ENCODE results near the gene LRP6.
"Not testable (repeated sequence)": the region's sequence is repeated elsewhere in the genome, so short reads cannot be mapped to it uniquely, and the experiment has no call there.

The LRP6 gene

DNA sequence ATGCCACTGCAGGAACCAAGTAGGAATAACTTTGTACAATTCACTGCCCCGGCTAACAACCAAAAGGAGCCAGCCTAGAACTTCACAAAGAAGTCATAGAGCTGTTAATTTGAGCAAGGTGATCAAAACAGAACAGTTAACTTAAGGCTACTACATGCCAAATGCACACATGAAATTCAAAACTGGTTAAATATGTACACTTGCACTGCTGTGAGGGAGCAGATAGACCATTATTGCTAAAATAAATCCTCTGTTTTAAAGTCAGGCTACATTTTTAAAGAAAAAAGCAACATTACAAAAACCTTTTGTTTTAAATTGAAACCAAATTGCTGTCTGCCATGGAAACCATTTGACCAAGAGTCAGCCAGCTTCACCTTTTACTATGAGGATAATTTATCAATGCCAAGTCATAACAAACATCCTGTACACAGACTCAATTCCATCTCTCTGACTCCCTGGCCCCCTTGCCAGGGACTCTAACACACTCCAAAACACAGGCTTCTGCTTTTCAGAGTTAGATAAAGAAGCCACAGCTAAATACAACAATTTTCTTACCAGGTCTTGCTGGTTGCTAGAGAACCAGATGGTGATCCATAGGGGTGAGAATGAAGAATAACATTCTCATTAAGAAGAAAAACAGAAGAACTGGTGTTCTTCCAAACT, 84.0 kb downstream of the LRP6 start:
- H3K27me3 Mint-ChIP-seq: no peaks in the 10 kb centered on the region
- H3K9me3 Mint-ChIP-seq: no peaks in the 10 kb centered on the region
- H3K4me1 Mint-ChIP-seq: no peaks in the 10 kb centered on the region
- no peak overlapping the region for H3K4me3 Mint-ChIP-seq
- H3K27ac Mint-ChIP-seq: no peak overlapping the region
- H3K36me3 Mint-ChIP-seq: peaks cover 17% of the 10 kb centered on the region

GRCh38 chr12:12181511-12181910, 85.3 kb downstream of the LRP6 start:
- Mint-ChIP-seq H3K27me3 (no peaks in the 10 kb centered on the region), H3K9me3 (no peaks in the 10 kb centered on the region), H3K27ac (no peak overlapping the region), H3K4me3 (no peak overlapping the region), H3K4me1 (no peaks in the 10 kb centered on the region), H3K36me3 (peaks cover 14% of the 10 kb centered on the region)

DNA sequence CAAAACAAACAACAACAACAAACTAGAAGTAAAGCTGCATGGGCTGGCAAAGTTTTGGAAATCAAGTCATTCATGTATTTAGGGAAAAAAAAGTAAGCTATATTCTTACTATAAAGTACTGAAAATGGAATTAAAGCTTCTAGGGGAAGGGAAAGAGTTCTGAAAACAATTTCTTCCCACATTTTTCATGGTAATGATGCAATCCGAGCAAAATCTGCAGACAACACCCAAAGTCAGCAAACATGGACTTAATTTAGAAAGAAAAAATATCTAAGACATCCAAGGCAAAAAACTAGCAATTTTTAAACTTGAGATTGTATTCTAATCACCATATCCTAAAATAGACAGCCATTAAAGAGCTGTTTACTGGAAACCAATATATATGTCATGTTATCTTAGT, 86.3 kb downstream of the LRP6 start:
- H3K4me1 Mint-ChIP-seq: no peaks in the 10 kb centered on the region
- no peak overlapping the region for H3K27ac Mint-ChIP-seq
- H3K9me3 Mint-ChIP-seq: no peaks in the 10 kb centered on the region
- H3K4me3 Mint-ChIP-seq: no peak overlapping the region
- peaks cover 16% of the 10 kb centered on the region for H3K36me3 Mint-ChIP-seq
- no peaks in the 10 kb centered on the region for H3K27me3 Mint-ChIP-seq

DNA sequence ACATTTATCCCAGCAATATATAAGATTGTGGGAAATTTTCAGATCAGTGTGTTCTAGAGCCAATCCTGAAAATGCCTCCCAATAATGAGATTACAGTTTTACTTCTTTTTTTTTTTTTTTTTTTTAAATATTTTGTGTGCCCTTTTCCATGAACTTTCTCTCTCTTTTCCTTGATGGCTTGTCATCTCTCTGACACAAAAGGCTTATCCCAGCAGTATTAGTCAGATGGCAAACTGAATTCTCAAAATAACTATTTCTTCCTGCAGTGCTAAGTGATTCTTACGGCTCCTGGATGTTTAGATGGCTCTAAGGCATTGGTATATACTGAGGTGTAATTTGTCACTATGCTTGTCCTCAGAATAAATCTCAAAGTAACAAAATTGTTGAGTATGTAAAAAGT, 86.7 kb downstream of the LRP6 start:
- H3K27me3 Mint-ChIP-seq: no peaks in the 10 kb centered on the region
- no peak overlapping the region for H3K4me3 Mint-ChIP-seq
- no peaks in the 10 kb centered on the region for H3K9me3 Mint-ChIP-seq
- no peak overlapping the region for H3K27ac Mint-ChIP-seq
- H3K4me1 Mint-ChIP-seq: no peaks in the 10 kb centered on the region
- peaks cover 16% of the 10 kb centered on the region for H3K36me3 Mint-ChIP-seq

- Mint-ChIP-seq H3K4me1 (no peaks in the 10 kb centered on the region), H3K36me3 (peaks cover 11% of the 10 kb centered on the region), H3K4me3 (no peak overlapping the region), H3K9me3 (no peaks in the 10 kb centered on the region), H3K27ac (no peak overlapping the region), H3K27me3 (no peaks in the 10 kb centered on the region)
Observed at GRCh38 chr12:12178559-12178958, 88.3 kb downstream of the LRP6 start.

DNA sequence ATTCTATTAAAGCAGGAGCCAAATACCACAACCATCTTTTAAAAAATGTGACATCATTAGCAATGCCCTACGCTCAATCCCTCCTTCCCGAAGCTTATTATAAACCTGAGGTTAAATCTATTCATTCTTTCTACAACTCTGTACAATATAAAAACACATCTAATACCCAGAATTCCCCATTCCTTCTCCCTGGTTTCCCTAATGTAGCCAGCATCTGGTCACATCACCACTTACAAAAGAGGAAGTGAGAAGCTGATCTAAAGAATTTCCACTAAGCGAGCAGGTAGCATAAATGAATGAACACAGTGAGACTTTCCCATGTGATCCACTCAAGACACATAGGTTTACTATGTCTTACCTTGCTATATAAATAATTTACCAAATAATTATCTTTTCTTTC, 90.4 kb downstream of the LRP6 start:
- Mint-ChIP-seq H3K27me3 (no peaks in the 10 kb centered on the region), H3K9me3 (no peaks in the 10 kb centered on the region), H3K36me3 (peaks cover 11% of the 10 kb centered on the region), H3K4me3 (no peak overlapping the region), H3K27ac (no peak overlapping the region), H3K4me1 (peaks cover 8% of the 10 kb centered on the region)

DNA sequence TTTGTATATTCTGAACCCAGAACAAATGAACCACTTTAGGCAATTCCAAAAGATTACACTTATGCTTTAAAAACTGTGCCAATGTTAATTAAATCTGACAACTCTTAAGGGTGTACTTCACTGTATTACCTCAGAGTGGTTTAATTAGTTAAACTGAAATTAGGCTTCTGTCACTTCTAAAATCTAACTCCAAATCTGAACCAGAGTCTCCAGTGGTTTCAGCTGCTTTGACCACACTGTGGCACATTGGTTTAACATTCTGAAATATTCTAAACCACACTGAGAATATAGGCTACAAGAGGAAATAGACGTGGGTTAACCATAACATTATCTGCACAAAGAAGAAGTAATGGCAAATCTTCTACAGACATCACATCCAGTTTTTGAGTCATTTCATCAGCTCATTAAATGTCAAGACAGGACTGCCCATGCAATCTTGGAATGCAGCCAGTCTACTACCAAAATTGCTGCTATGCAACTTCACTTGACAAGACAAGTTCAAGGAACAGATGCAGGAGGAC, 94.8 kb downstream of the LRP6 start:
- no peaks in the 10 kb centered on the region for H3K27me3 Mint-ChIP-seq
- no peak overlapping the region for H3K4me3 Mint-ChIP-seq
- peaks cover 2% of the 10 kb centered on the region for H3K36me3 Mint-ChIP-seq
- H3K27ac Mint-ChIP-seq: no peak overlapping the region
- peaks cover 8% of the 10 kb centered on the region for H3K4me1 Mint-ChIP-seq
- H3K9me3 Mint-ChIP-seq: no peaks in the 10 kb centered on the region

GRCh38 chr12:12167847-12168246, 99.0 kb downstream of the LRP6 start:
- Mint-ChIP-seq H3K27me3 (no peaks in the 10 kb centered on the region), H3K36me3 (peaks cover 1% of the 10 kb centered on the region), H3K4me1 (peaks cover 8% of the 10 kb centered on the region), H3K4me3 (no peak overlapping the region), H3K27ac (no peak overlapping the region), H3K9me3 (no peaks in the 10 kb centered on the region)

DNA sequence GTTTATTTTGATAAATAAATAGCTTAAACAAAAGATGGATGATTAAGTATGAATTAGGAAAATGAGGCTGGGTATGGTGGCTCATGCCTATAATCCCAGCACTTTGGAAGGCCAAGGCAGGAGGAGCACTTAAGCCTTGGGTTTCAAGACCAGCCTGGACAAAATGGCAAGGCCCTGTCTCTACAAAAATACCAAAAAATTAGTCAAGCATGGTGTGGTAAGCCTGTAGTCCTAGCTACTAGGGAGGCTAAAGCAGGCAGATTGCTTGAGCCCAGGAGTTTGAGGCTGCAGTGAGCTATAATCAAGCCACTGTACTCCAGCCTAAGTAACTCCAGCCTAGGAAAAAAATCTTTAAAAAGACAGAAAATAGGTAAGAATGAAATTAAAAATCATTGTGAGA, 100.1 kb downstream of the LRP6 start:
- no peaks in the 10 kb centered on the region for H3K4me1 Mint-ChIP-seq
- no peak overlapping the region for H3K27ac Mint-ChIP-seq
- H3K36me3 Mint-ChIP-seq: peaks cover 6% of the 10 kb centered on the region
- no peaks in the 10 kb centered on the region for H3K9me3 Mint-ChIP-seq
- no peak overlapping the region for H3K4me3 Mint-ChIP-seq
- no peaks in the 10 kb centered on the region for H3K27me3 Mint-ChIP-seq

DNA sequence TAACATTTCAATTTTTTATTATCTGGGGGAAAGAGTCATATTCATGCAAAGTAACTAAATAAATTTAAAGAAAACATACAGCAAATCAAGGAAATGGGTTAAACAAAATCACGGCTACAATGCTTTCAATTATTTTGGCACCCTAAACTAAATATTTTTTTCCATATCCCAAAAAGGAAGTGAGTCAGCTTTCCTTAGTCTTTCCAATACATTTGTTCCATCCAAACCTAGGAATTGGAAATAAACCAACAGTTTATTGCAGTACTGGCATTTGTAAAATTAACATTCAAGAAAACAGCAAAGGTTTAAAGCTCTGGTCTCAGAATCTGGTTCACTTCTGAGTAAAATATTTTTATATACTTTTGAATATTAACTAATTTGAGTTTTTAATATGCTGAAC, 106.9 kb downstream of the LRP6 start:
- H3K27ac Mint-ChIP-seq: no peak overlapping the region
- peaks cover 12% of the 10 kb centered on the region for H3K36me3 Mint-ChIP-seq
- no peaks in the 10 kb centered on the region for H3K4me1 Mint-ChIP-seq
- no peak overlapping the region for H3K4me3 Mint-ChIP-seq
- no peaks in the 10 kb centered on the region for H3K27me3 Mint-ChIP-seq
- no peaks in the 10 kb centered on the region for H3K9me3 Mint-ChIP-seq

DNA sequence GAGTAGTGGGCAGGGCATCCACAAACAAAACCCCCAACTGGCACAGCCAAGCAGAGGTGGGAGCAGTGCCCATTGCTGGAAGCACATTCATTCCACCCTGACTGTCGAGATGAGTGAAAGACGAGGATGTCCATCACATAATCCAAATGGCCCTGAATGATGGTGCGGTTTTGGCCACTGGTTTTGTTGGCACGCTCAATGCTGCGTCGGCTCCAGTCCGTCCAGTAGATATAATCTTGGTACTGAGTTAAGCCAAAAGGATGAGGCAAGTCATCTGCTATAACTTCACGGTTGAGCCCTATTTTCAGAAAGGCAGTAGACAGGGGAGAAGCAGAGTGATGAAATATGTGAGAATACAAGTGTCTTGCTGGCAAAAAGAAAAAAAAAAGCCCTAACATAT, 108.0 kb downstream of the LRP6 start:
- Mint-ChIP-seq H3K4me1 (no peaks in the 10 kb centered on the region), H3K9me3 (no peaks in the 10 kb centered on the region), H3K4me3 (no peak overlapping the region), H3K36me3 (peaks cover 12% of the 10 kb centered on the region), H3K27me3 (no peaks in the 10 kb centered on the region), H3K27ac (no peak overlapping the region)

DNA sequence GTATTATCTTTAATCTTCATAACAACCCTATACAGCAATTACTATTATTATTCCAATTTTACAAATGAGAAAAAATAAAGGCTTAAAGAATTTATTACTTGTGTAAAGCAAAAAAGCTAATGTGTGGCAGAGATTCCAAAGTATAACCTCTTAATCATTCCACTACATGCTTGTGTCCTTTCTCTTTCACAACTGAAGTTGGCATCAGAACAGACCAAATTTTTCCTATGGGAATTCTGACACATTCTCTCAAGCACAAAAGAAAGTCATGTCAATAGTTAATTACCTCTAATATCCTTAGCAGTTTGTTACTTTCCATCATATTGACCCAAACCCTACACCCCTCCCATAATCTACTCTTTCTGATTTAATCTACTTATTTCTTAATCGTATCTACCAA, 109.4 kb downstream of the LRP6 start:
- H3K4me1 Mint-ChIP-seq: no peaks in the 10 kb centered on the region
- peaks cover 14% of the 10 kb centered on the region for H3K36me3 Mint-ChIP-seq
- no peaks in the 10 kb centered on the region for H3K27me3 Mint-ChIP-seq
- no peak overlapping the region for H3K27ac Mint-ChIP-seq
- H3K9me3 Mint-ChIP-seq: no peaks in the 10 kb centered on the region
- no peak overlapping the region for H3K4me3 Mint-ChIP-seq

DNA sequence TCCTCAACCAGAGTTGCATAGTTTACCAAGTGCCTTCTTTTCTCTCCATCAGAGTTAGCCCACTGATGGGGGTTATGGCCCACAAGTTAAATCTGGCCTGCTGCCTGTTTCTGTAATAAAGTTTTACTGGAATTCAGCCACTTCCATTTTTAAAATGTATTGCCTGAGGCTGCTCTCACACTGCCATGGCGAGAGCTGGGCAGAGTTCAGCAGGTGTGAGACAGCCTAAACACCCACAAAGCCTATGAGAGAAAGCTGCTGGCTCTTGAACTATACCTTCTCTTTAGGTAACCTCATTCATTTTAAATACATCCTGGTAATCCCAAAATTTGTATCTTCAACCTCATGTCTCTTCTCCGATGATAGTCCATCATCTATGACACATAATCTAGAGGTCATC, 110.0 kb downstream of the LRP6 start:
- H3K9me3 Mint-ChIP-seq: no peaks in the 10 kb centered on the region
- H3K4me3 Mint-ChIP-seq: no peak overlapping the region
- H3K27me3 Mint-ChIP-seq: no peaks in the 10 kb centered on the region
- peaks cover 10% of the 10 kb centered on the region for H3K36me3 Mint-ChIP-seq
- H3K4me1 Mint-ChIP-seq: no peaks in the 10 kb centered on the region
- H3K27ac Mint-ChIP-seq: no peak overlapping the region

DNA sequence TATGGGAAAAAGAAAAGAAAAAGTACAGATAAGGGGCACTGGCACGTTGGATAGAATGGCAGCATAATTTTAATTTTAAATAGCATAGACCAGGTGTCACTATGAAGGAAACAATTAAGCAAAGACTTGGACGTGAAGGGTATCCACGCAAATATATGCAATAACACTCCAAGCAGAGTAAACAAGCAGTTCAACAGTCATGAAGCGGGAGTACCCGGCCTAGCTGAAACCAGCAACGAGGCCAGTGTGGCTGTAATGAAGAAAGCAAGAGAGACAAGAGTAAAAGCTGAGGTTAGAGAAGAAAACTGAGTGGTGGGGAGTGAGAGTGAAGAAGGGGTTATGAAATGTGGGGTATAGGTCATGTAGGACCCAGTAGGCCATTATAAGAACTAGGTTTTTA, 110.7 kb downstream of the LRP6 start:
- H3K4me3 Mint-ChIP-seq: no peak overlapping the region
- H3K4me1 Mint-ChIP-seq: no peaks in the 10 kb centered on the region
- peaks cover 11% of the 10 kb centered on the region for H3K36me3 Mint-ChIP-seq
- H3K9me3 Mint-ChIP-seq: no peaks in the 10 kb centered on the region
- H3K27ac Mint-ChIP-seq: no peak overlapping the region
- H3K27me3 Mint-ChIP-seq: no peaks in the 10 kb centered on the region

DNA sequence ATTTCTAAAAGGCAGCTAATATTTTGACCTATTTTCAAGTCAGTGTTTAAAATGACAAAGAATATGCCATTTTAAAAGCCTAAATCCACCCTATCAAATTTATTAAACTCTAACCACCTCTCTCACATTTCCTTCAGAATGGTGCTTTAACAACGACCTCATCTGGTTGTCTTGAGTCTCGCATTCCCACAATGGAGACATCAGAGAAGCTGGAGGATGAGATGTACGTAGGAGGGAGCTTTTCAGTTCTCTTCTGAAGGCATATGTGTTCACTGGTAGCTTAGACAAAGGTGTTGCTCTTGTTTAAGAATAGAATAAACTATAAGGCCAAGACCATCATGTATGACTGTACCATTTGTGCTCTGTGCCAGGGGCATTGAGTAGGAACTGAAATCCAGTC, 113.2 kb downstream of the LRP6 start:
- Mint-ChIP-seq H3K4me1 (no peaks in the 10 kb centered on the region), H3K27me3 (no peaks in the 10 kb centered on the region), H3K4me3 (no peak overlapping the region), H3K36me3 (peaks cover 8% of the 10 kb centered on the region), H3K9me3 (no peaks in the 10 kb centered on the region), H3K27ac (no peak overlapping the region)

- Mint-ChIP-seq H3K27me3 (no peaks in the 10 kb centered on the region), H3K9me3 (no peaks in the 10 kb centered on the region), H3K4me3 (no peak overlapping the region), H3K36me3 (peaks cover 17% of the 10 kb centered on the region), H3K27ac (no peak overlapping the region), H3K4me1 (no peaks in the 10 kb centered on the region)
Observed at GRCh38 chr12:12147111-12147510, 119.7 kb downstream of the LRP6 start.

DNA sequence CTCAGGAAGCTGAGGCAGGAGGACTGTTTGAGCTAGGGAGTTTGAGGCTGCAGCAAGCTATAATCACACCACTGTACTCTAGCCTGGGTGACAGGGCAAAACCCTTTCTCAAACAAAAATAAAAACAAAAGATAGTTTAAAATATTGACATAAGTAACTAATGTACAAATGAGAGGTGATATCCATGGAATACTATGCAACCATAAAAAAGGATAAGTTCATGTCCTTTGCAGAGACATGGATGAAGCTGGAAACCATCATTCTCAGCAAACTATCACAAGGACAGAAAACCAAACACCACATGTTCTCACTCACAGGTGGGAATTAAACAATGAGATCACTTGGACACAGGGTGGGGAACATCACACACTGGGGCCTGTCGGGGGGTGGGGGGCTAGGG, 122.3 kb downstream of the LRP6 start:
- H3K4me1 Mint-ChIP-seq, H3K9me3 Mint-ChIP-seq, H3K4me3 Mint-ChIP-seq, H3K27ac Mint-ChIP-seq, H3K27me3 Mint-ChIP-seq: not testable (repeated sequence)
- peaks cover 21% of the 10 kb centered on the region for H3K36me3 Mint-ChIP-seq
